WTC11 (cell line): ENCODE results near the gene SEC22C. TPM values are rescaled to one million over a fixed set of nuclear protein-coding genes. Genes with fewer than 3 reads are reported as not detected.

Source experiments
- ATAC-seq: fragments of 200-7000 bp; cut with Tn5 transposase; 2 replicates; pipeline ENCODE4 v1.10.0; 2021; ENCODE audit warnings: mild to moderate bottlenecking, moderate library complexity
- Bru-seq: library from RNA; stranded (reverse); fragments of 400-500 nt; gene quantifications from one replicate; lab custom pipeline; 2021; lab: Mats Ljungman, UMichigan
- CTCF ChIA-PET: fragments of 300-600 bp; sonication (Branson Sonifier 250); formaldehyde crosslinking; loops from one replicate; lab custom pipeline; 2021; ENCODE audit warnings: antibody characterized with exemption; lab: Charles Lee
- POLR2A ChIA-PET: fragments of 350-600 bp; sonication (Branson Sonifier 250); formaldehyde crosslinking; loops from one replicate; lab custom pipeline; 2021; ENCODE audit warnings: antibody characterized with exemption; lab: Charles Lee
- DNase-seq: peaks from one replicate; pipeline ENCODE4 v3.0.0; 2021; ENCODE audit warnings: low spot score
- H3K27ac Mint-ChIP-seq: 2 replicates; pipeline ENCODE4 v1.8.0; 2021; ENCODE audit warnings: mixed read lengths
- H3K27me3 Mint-ChIP-seq: 2 replicates; pipeline ENCODE4 v1.8.0; 2021; ENCODE audit warnings: low read depth, mild to moderate bottlenecking, moderate library complexity, mixed read lengths
- H3K36me3 Mint-ChIP-seq: 2 replicates; pipeline ENCODE4 v1.8.0; 2021; ENCODE audit warnings: mixed read lengths
- H3K4me1 Mint-ChIP-seq: 2 replicates; pipeline ENCODE4 v1.8.0; 2022; ENCODE audit warnings: mixed read lengths
- H3K4me3 Mint-ChIP-seq: 2 replicates; pipeline ENCODE4 v1.8.0; 2021; ENCODE audit warnings: mild to moderate bottlenecking, moderate library complexity, mixed read lengths
- H3K9me3 Mint-ChIP-seq: 2 replicates; pipeline ENCODE4 v1.8.0; 2021; ENCODE audit warnings: mixed read lengths
- AFF4 ChIP-seq: sonication (generic); formaldehyde crosslinking; IDR thresholded peaks from 2 replicates; pipeline ENCODE4 v1.8.1; 2023; ENCODE audit warnings: mild to moderate bottlenecking, missing genetic modification reagents, borderline replicate concordance
- CREB1 ChIP-seq: sonication (generic); formaldehyde crosslinking; IDR thresholded peaks from 2 replicates; pipeline ENCODE4 v1.8.0; 2023; ENCODE audit warnings: mild to moderate bottlenecking, missing genetic modification reagents
- CREM ChIP-seq: sonication (generic); formaldehyde crosslinking; IDR thresholded peaks from 2 replicates; pipeline ENCODE4 v1.8.1; 2022; ENCODE audit warnings: mild to moderate bottlenecking, missing genetic modification reagents, moderate library complexity
- E2F1 ChIP-seq: sonication (generic); formaldehyde crosslinking; IDR thresholded peaks from 2 replicates; pipeline ENCODE4 v1.8.0; 2022; ENCODE audit warnings: mild to moderate bottlenecking, missing genetic modification reagents
- ESRRA ChIP-seq: sonication (generic); formaldehyde crosslinking; IDR thresholded peaks from 2 replicates; pipeline ENCODE4 v1.8.1; 2022; ENCODE audit warnings: mild to moderate bottlenecking, missing genetic modification reagents, borderline replicate concordance
- FOXP1 ChIP-seq: sonication (generic); formaldehyde crosslinking; IDR thresholded peaks from 2 replicates; pipeline ENCODE4 v1.8.0; 2022; ENCODE audit warnings: missing genetic modification reagents, mild to moderate bottlenecking, moderate library complexity, borderline replicate concordance
- KAT7 ChIP-seq: sonication (generic); formaldehyde crosslinking; IDR thresholded peaks from 2 replicates; pipeline ENCODE4 v1.8.1; 2023; ENCODE audit warnings: missing genetic modification reagents, mild to moderate bottlenecking, borderline replicate concordance
- MYBL2 ChIP-seq: sonication (generic); formaldehyde crosslinking; IDR thresholded peaks from 2 replicates; pipeline ENCODE4 v1.8.1; 2023; ENCODE audit warnings: mild to moderate bottlenecking, moderate library complexity, missing genetic modification reagents
- NFE2L1 ChIP-seq: sonication (generic); formaldehyde crosslinking; IDR thresholded peaks from 2 replicates; pipeline ENCODE4 v1.8.1; 2023; ENCODE audit warnings: missing genetic modification reagents
- NFYB ChIP-seq: sonication (generic); formaldehyde crosslinking; conservative IDR thresholded peaks from 2 replicates; pipeline ENCODE4 v1.8.0; 2022; ENCODE audit warnings: low read depth, missing genetic modification reagents
- TEAD1 ChIP-seq: sonication (generic); formaldehyde crosslinking; IDR thresholded peaks from 2 replicates; pipeline ENCODE4 v1.8.0; 2022; ENCODE audit warnings: mild to moderate bottlenecking, missing genetic modification reagents
- ZBTB43 ChIP-seq: sonication (generic); formaldehyde crosslinking; IDR thresholded peaks from 2 replicates; pipeline ENCODE4 v1.8.1; 2023; ENCODE audit warnings: mild to moderate bottlenecking, missing genetic modification reagents
- ZNF219 ChIP-seq: sonication (generic); formaldehyde crosslinking; IDR thresholded peaks from 2 replicates; pipeline ENCODE4 v1.8.0; 2023; ENCODE audit warnings: missing genetic modification reagents, mild to moderate bottlenecking, borderline replicate concordance
- ZNF232 ChIP-seq: sonication (generic); formaldehyde crosslinking; IDR thresholded peaks from 2 replicates; pipeline ENCODE4 v1.8.0; 2022; ENCODE audit warnings: mild to moderate bottlenecking, missing genetic modification reagents
- ZNF416 ChIP-seq: fragments of 250-450 bp; sonication (Bioruptor Pico); IDR thresholded peaks from 2 replicates; pipeline ENCODE4 v1.9.0; 2021; ENCODE audit warnings: mild to moderate bottlenecking, inconsistent platforms
- long read RNA-seq, 3 experiments: library from RNA in 1 of 3; library from capped mRNA in 1 of 3; library from polyadenylated mRNA in 1 of 3; unstranded in 2 of 3; stranded (forward) in 1 of 3; transcript quantifications; one replicate each; pipeline ENCODE4 v2.0.0, GENCODE V29; 2021
- total RNA-seq: library from RNA; stranded (reverse); gene quantifications from 3 replicates; pipeline ENCODE4 v1.2.3, GENCODE V29; 2021
- TF ChIP-seq, protein P1 (sequence below): sonication (generic); formaldehyde crosslinking; IDR thresholded peaks from 2 replicates; pipeline ENCODE4 v1.8.1; 2023; ENCODE audit warnings: mild to moderate bottlenecking, moderate library complexity, missing genetic modification reagents
- TF ChIP-seq, protein P2 (sequence below): sonication (generic); formaldehyde crosslinking; IDR thresholded peaks from 2 replicates; pipeline ENCODE4 v1.8.1; 2022; ENCODE audit warnings: missing genetic modification reagents, borderline replicate concordance
- TF ChIP-seq, protein P3 (sequence below): sonication (generic); formaldehyde crosslinking; IDR thresholded peaks from 2 replicates; pipeline ENCODE4 v1.8.1; 2022; ENCODE audit warnings: mild to moderate bottlenecking, moderate library complexity, missing genetic modification reagents

The SEC22C gene
- total RNA-seq (35.2 to 37.0 TPM (median 37.0 TPM) in 3 replicates), Bru-seq, nascent RNA (percentile 74 among the genes with signal in this experiment)
- long read RNA-seq, experiment 1, transcript SEC22C-202 (7 exons, 1,608 nt), result major isoform, 29 of 88 reads
- long read RNA-seq, experiment 1, transcript SEC22C-201 (7 exons, 1,380 nt), result minor isoform, 15 of 88 reads
- long read RNA-seq, experiment 1, partial matches to known transcripts, result 4 of 88 reads
- long read RNA-seq, experiment 1, other reads (novel, unspliced or antisense), result 39 of 88 reads
- long read RNA-seq, experiment 2, transcript SEC22C-202 (7 exons, 1,608 nt), result major isoform, 18 of 46 reads
- long read RNA-seq, experiment 2, partial matches to known transcripts, result 4 of 46 reads
- long read RNA-seq, experiment 2, other reads (novel, unspliced or antisense), result 23 of 46 reads
- long read RNA-seq, experiment 3, transcript SEC22C-201 (7 exons, 1,380 nt), result minor isoform, 8 of 71 reads
- long read RNA-seq, experiment 3, transcript SEC22C-202 (7 exons, 1,608 nt), result major isoform, 43 of 71 reads
- long read RNA-seq, experiment 3, partial matches to known transcripts, result 0 of 71 reads
- long read RNA-seq, experiment 3, other reads (novel, unspliced or antisense), result 20 of 71 reads

- H3K27me3 Mint-ChIP-seq, result no peaks in the 10 kb centered on the region
- ATAC-seq (peak; percentile 95), DNase-seq (peak; percentile 98)
- POLR2A ChIA-PET, result interaction anchor here (0.6 to 3.2 kb wide), 8 partner anchors 9 to 174 kb away, joined by 3 to 19 read pairs (median 4); partner anchors contain the start of genes NKTR and SS18L2
- peak within 1 kb of the TSS; percentile 83 for H3K4me3 Mint-ChIP-seq
- H3K36me3 Mint-ChIP-seq, result peaks cover 14% of the 10 kb centered on the region
- peaks cover 41% of the 10 kb centered on the region for H3K4me1 Mint-ChIP-seq
- peak within 1 kb of the TSS; percentile 92 for H3K27ac Mint-ChIP-seq
- H3K9me3 Mint-ChIP-seq, result peaks cover 4% of the 10 kb centered on the region; the same call in 1 of the 2 replicates
- CTCF ChIA-PET, result interaction anchor here (0.7 to 2.7 kb wide), 13 partner anchors 9 to 391 kb away, joined by 3 to 17 read pairs (median 4); partner anchors contain the start of genes NKTR and SS18L2
- TF ChIP-seq CREB1 (CRISPR knock-in tag) (0 out of 2 replicates have a peak, but pooled peaks have one; percentile 6), KAT7 (peak; percentile 81), NFE2L1 (CRISPR knock-in tag) (peak; percentile 62; the same call in 1 of the 2 replicates), ESRRA (peak; percentile 73; the same call in 1 of the 2 replicates), FOXP1 (CRISPR knock-in tag) (peak; percentile 83), ZBTB43 (CRISPR knock-in tag) (no peak), MYBL2 (CRISPR knock-in tag) (peak; percentile 92), CREM (CRISPR knock-in tag) (peak; percentile 50; the same call in 1 of the 2 replicates), E2F1 (no peak), NFYB (CRISPR knock-in tag) (peak; percentile 86), TEAD1 (peak; percentile 53; the same call in 1 of the 2 replicates), ZNF232 (CRISPR knock-in tag) (peak; percentile 59), AFF4 (no peak), ZNF416 (CRISPR knock-in tag) (no peak), ZNF219 (CRISPR knock-in tag) (no peak)
- TF ChIP-seq, protein P1, sequence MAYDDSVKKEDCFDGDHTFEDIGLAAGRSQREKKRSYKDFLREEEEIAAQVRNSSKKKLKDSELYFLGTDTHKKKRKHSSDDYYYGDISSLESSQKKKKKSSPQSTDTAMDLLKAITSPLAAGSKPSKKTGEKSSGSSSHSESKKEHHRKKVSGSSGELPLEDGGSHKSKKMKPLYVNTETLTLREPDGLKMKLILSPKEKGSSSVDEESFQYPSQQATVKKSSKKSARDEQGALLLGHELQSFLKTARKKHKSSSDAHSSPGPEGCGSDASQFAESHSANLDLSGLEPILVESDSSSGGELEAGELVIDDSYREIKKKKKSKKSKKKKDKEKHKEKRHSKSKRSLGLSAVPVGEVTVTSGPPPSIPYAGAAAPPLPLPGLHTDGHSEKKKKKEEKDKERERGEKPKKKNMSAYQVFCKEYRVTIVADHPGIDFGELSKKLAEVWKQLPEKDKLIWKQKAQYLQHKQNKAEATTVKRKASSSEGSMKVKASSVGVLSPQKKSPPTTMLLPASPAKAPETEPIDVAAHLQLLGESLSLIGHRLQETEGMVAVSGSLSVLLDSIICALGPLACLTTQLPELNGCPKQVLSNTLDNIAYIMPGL (CRISPR knock-in tag), result peak; percentile 74
- TF ChIP-seq, protein P2, sequence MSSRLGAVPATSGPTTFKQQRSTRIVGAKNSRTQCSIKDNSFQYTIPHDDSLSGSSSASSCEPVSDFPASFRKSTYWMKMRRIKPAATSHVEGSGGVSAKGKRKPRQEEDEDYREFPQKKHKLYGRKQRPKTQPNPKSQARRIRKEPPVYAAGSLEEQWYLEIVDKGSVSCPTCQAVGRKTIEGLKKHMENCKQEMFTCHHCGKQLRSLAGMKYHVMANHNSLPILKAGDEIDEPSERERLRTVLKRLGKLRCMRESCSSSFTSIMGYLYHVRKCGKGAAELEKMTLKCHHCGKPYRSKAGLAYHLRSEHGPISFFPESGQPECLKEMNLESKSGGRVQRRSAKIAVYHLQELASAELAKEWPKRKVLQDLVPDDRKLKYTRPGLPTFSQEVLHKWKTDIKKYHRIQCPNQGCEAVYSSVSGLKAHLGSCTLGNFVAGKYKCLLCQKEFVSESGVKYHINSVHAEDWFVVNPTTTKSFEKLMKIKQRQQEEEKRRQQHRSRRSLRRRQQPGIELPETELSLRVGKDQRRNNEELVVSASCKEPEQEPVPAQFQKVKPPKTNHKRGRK (CRISPR knock-in tag), result no peak
- TF ChIP-seq, protein P3, sequence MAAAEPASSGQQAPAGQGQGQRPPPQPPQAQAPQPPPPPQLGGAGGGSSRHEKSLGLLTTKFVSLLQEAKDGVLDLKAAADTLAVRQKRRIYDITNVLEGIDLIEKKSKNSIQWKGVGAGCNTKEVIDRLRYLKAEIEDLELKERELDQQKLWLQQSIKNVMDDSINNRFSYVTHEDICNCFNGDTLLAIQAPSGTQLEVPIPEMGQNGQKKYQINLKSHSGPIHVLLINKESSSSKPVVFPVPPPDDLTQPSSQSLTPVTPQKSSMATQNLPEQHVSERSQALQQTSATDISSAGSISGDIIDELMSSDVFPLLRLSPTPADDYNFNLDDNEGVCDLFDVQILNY (CRISPR knock-in tag), result peak; percentile 98
Observed at GRCh38 chr3:42581709-42582473, at the start of gene SEC22C. SEC22C (minus strand) TSS chr3:42581967; CDS start chr3:42569046, 12,921 bp downstream.
